PC-9 (cell line): ENCODE measurements around the gene CUX1.

Source experiments
- EZH2 ChIP-seq: fragments of 200-600 bp; sonication (generic); IDR thresholded peaks from 2 replicates; pipeline ENCODE4 v1.8.0; 2017; ENCODE audit warnings: antibody characterized with exemption, low read depth
- TF ChIP-seq, protein P1 (sequence below): fragments of 200-600 bp; sonication (generic); conservative IDR thresholded peaks from 2 replicates; pipeline ENCODE4 v1.6.1; 2017; ENCODE audit warnings: mixed run types, antibody characterized with exemption, mild to moderate bottlenecking, moderate library complexity

DNA sequence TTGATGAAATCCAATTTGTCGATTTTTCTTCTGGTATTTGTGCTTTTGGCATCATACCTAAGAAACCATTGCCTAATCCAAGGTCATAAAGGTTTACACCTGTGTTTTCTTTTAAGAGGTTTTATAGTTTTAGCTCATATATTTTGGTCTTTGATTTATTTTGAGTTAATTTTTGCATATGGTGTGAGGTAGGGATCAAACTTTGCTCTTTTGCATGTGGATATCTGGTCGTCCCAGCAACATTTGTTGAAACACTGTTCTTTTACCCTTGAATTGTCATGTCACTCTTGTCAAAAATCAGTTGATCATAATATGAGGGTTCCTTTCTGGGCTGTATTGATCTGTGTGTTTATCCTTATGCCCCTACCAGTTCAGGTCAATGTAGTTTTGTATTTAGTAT lies 236.7 kb downstream of the CUX1 start:
- TF ChIP-seq, protein P1, sequence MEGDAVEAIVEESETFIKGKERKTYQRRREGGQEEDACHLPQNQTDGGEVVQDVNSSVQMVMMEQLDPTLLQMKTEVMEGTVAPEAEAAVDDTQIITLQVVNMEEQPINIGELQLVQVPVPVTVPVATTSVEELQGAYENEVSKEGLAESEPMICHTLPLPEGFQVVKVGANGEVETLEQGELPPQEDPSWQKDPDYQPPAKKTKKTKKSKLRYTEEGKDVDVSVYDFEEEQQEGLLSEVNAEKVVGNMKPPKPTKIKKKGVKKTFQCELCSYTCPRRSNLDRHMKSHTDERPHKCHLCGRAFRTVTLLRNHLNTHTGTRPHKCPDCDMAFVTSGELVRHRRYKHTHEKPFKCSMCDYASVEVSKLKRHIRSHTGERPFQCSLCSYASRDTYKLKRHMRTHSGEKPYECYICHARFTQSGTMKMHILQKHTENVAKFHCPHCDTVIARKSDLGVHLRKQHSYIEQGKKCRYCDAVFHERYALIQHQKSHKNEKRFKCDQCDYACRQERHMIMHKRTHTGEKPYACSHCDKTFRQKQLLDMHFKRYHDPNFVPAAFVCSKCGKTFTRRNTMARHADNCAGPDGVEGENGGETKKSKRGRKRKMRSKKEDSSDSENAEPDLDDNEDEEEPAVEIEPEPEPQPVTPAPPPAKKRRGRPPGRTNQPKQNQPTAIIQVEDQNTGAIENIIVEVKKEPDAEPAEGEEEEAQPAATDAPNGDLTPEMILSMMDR, result no peak
- TF ChIP-seq EZH2, result no peak
